A549 (cell line): Measurements from ENCODE around the gene CEACAM20. TPM values are rescaled to one million over a fixed set of nuclear protein-coding genes. Genes with fewer than 3 reads are reported as not detected.

Experiments used
- ATAC-seq, 2 experiments: fragments of 200-7000 bp in 1 of 2; fragments of >200 bp in 1 of 2; cut with Nextera tagmentation in 1 of 2; cut with Tn5 transposase in 1 of 2; 3 replicates each; pipeline versions ENCODE4 v1.8.0 to v1.9.1; 2018 to 2020; ENCODE audit warnings: mild to moderate bottlenecking in 1 of 2, moderate library complexity in 1 of 2
- CTCF ChIA-PET: fragments of 300-600 bp; sonication (Branson Sonifier 250); formaldehyde crosslinking; extraction: SDS; loops from one replicate; lab custom pipeline; 2021; ENCODE audit warnings: antibody characterized with exemption, inconsistent platforms; lab: Yijun Ruan, JAX
- POLR2A ChIA-PET: fragments of 350-600 bp; formaldehyde crosslinking; extraction: SDS; loops from one replicate; lab custom pipeline; 2021; ENCODE audit warnings: antibody characterized with exemption, inconsistent platforms; lab: Yijun Ruan, JAX
- DNase-seq, 2 experiments: peaks; one replicate each; pipeline versions ENCODE4 v3.0.0 to v3.0.0-alpha.2; 2011 to 2016; ENCODE audit warnings: low read depth in 1 of 2, low spot score in 1 of 2
- FAIRE-seq: peaks from 2 replicates; lab custom pipeline; 2011; peaks lifted over from hg19 to GRCh38; lab: Jason Lieb, UNC
- H3K27ac ChIP-seq, 2 experiments: fragments of >200 bp; sonication (Bioruptor Twin); formaldehyde crosslinking; 3 replicates each; pipeline ENCODE4 v1.5.1; 2016 to 2017
- H3K4me1 ChIP-seq: fragments of >200 bp; sonication (Bioruptor Twin); formaldehyde crosslinking; 3 replicates; pipeline ENCODE4 v1.6.1; 2016
- H3K4me2 ChIP-seq: fragments of >200 bp; sonication (Bioruptor Twin); formaldehyde crosslinking; 3 replicates; pipeline ENCODE4 v1.6.1; 2016
- H3K4me3 ChIP-seq: fragments of >200 bp; sonication (Bioruptor Twin); formaldehyde crosslinking; 3 replicates; pipeline ENCODE4 v1.5.1; 2016
- H3K9me3 ChIP-seq: fragments of >200 bp; sonication (Bioruptor Twin); formaldehyde crosslinking; 3 replicates; pipeline ENCODE4 v1.6.1; 2016
- CBX2 ChIP-seq: fragments of 200-600 bp; sonication (generic); IDR thresholded peaks from 2 replicates; pipeline ENCODE4 v1.6.1; 2016; ENCODE audit warnings: low read depth, mild to moderate bottlenecking, borderline replicate concordance
- CEBPB ChIP-seq, 2 experiments: fragments of >200 bp in 1 of 2; sonication (Bioruptor Twin) in 1 of 2; formaldehyde crosslinking in 1 of 2; IDR thresholded peaks; 2 replicates each; pipeline ENCODE4 v1.6.1; 2012 to 2016
- CHD2 ChIP-seq: fragments of 150-350 bp; IDR thresholded peaks from 2 replicates; pipeline ENCODE4 v1.6.1; 2014; ENCODE audit warnings: low read length; ENCODE audit not compliant: partially characterized antibody
- CHD4 ChIP-seq: fragments of 200-600 bp; sonication (generic); IDR thresholded peaks from 2 replicates; pipeline ENCODE4 v1.6.1; 2016; ENCODE audit warnings: antibody characterized with exemption, mild to moderate bottlenecking, borderline replicate concordance
- EHMT2 ChIP-seq: fragments of 200-600 bp; sonication (generic); IDR thresholded peaks from 2 replicates; pipeline ENCODE4 v1.6.1; 2016; ENCODE audit warnings: antibody characterized with exemption, low read depth, mild to moderate bottlenecking, moderate library complexity
- EP300 ChIP-seq, 2 experiments: fragments of >200 bp; sonication (Bioruptor Twin); formaldehyde crosslinking; IDR thresholded peaks; 2 replicates in 1 of 2; 3 replicates in 1 of 2; pipeline ENCODE4 v1.6.1; 2016 to 2017
- ESRRA ChIP-seq: fragments of 150-350 bp; IDR thresholded peaks from 2 replicates; pipeline ENCODE4 v1.6.1; 2014; ENCODE audit warnings: mild to moderate bottlenecking, low read length, borderline replicate concordance
- HDAC2 ChIP-seq: fragments of 200-600 bp; sonication (generic); IDR thresholded peaks from 2 replicates; pipeline ENCODE4 v1.6.1; 2016
- HEYL ChIP-seq: fragments of 250-450 bp; sonication (Bioruptor Pico); IDR thresholded peaks from 2 replicates; pipeline ENCODE4 v1.8.0; 2021; ENCODE audit warnings: mild to moderate bottlenecking, moderate library complexity
- HOXA7 ChIP-seq: fragments of 250-450 bp; sonication (Bioruptor Pico); IDR thresholded peaks from 2 replicates; pipeline ENCODE4 v1.5.0; 2020; ENCODE audit warnings: mild to moderate bottlenecking, moderate library complexity
- HOXB5 ChIP-seq: fragments of 250-450 bp; sonication (Bioruptor Pico); IDR thresholded peaks from 2 replicates; pipeline ENCODE4 v1.5.0; 2020; ENCODE audit warnings: mild to moderate bottlenecking, moderate library complexity
- KDM1A ChIP-seq: fragments of 200-600 bp; sonication (generic); IDR thresholded peaks from 2 replicates; pipeline ENCODE4 v1.6.1; 2016; ENCODE audit warnings: low read depth, mild to moderate bottlenecking
- MAFK ChIP-seq: fragments of 450-650 bp; IDR thresholded peaks from 2 replicates; pipeline ENCODE4 v1.6.1; 2014; ENCODE audit not compliant: partially characterized antibody
- MAZ ChIP-seq: fragments of 150-350 bp; IDR thresholded peaks from 2 replicates; pipeline ENCODE4 v1.6.1; 2014; ENCODE audit warnings: antibody characterized with exemption, low read depth, low read length, borderline replicate concordance
- PHF8 ChIP-seq: fragments of 200-600 bp; sonication (generic); IDR thresholded peaks from 2 replicates; pipeline ENCODE4 v1.6.1; 2016; ENCODE audit warnings: low read depth, mild to moderate bottlenecking, antibody characterized with exemption, moderate library complexity, borderline replicate concordance
- POLR2A ChIP-seq: IDR thresholded peaks from 2 replicates; pipeline ENCODE4 v1.6.1; 2012; ENCODE audit warnings: mild to moderate bottlenecking, low read length
- RAD21 ChIP-seq, 2 experiments: fragments of >200 bp in 1 of 2; sonication (Bioruptor Twin) in 1 of 2; formaldehyde crosslinking in 1 of 2; IDR thresholded peaks in 1 of 2; conservative IDR thresholded peaks in 1 of 2; 2 replicates in 1 of 2; 3 replicates in 1 of 2; pipeline ENCODE4 v1.6.1; 2012 to 2018; ENCODE audit warnings: inconsistent platforms in 1 of 2
- RCOR1 ChIP-seq: fragments of 150-350 bp; IDR thresholded peaks from 2 replicates; pipeline ENCODE4 v1.6.1; 2014; ENCODE audit warnings: antibody characterized with exemption, low read length, low read depth
- SREBF2 ChIP-seq: fragments of 450-650 bp; IDR thresholded peaks from 2 replicates; pipeline ENCODE4 v1.6.1; 2014; ENCODE audit warnings: mild to moderate bottlenecking, moderate library complexity
- TFCP2L1 ChIP-seq: fragments of 250-450 bp; sonication (Bioruptor Pico); IDR thresholded peaks from 2 replicates; pipeline ENCODE4 v1.5.0; 2021; ENCODE audit warnings: mild to moderate bottlenecking
- ZC3H11A ChIP-seq: fragments of 450-650 bp; IDR thresholded peaks from 2 replicates; pipeline ENCODE4 v1.6.1; 2014; ENCODE audit warnings: antibody characterized with exemption, mild to moderate bottlenecking
- ZSCAN20 ChIP-seq: fragments of 250-450 bp; sonication (Bioruptor Pico); IDR thresholded peaks from 2 replicates; pipeline ENCODE4 v1.8.0; 2022; ENCODE audit warnings: mild to moderate bottlenecking, moderate library complexity
- WGBS: methylation state at CpG from one replicate; pipeline ENCODE4 v1.1.6; 2017; ENCODE audit errors: missing lambda C conversion rate; 5-methylcytosine and 5-hydroxymethylcytosine counted together
- polyA plus RNA-seq, 4 experiments: library from polyadenylated mRNA; depleted of rRNA in 3 of 4; stranded (reverse); fragments of >200 nt; fragmentation: RNase III in 1 of 4; extraction: RNeasy Plus Mini Kit Qiagen cat#74134 plus additional on column Dnase treatment in 1 of 4; gene quantifications; 2 replicates in 3 of 4; 3 replicates in 1 of 4; pipeline ENCODE4 v1.2.3, GENCODE V29; 2011 to 2017
- TF ChIP-seq, protein P1 (sequence below): IDR thresholded peaks from 2 replicates; pipeline ENCODE4 v1.6.1; 2012
- TF ChIP-seq, protein P2 (sequence below): fragments of >200 bp; sonication (Bioruptor Twin); formaldehyde crosslinking; IDR thresholded peaks from 3 replicates; pipeline ENCODE4 v1.6.1; 2016
- TF ChIP-seq, protein P3 (sequence below): fragments of 250-450 bp; sonication (Bioruptor Pico); IDR thresholded peaks from 2 replicates; pipeline ENCODE4 v1.5.0; 2020; ENCODE audit warnings: low read depth, mild to moderate bottlenecking, moderate library complexity
- TF ChIP-seq, protein P4 (sequence below): fragments of >200 bp; sonication (Bioruptor Twin); formaldehyde crosslinking; IDR thresholded peaks from 2 replicates; pipeline ENCODE4 v1.6.1; 2016
- TF ChIP-seq, protein P5 (sequence below): fragments of 450-650 bp; IDR thresholded peaks from 2 replicates; pipeline ENCODE4 v1.6.1; 2014; ENCODE audit warnings: antibody characterized with exemption
- TF ChIP-seq, protein P6 (sequence below): fragments of 200-600 bp; sonication (generic); IDR thresholded peaks from 2 replicates; pipeline ENCODE4 v1.6.1; 2016; ENCODE audit warnings: antibody characterized with exemption, mild to moderate bottlenecking, moderate library complexity

The CEACAM20 gene
- polyA plus RNA-seq, 2 of the 4 experiments (the other 2 are of a cell fraction) = 0.08 TPM; not detected in 1

DNA sequence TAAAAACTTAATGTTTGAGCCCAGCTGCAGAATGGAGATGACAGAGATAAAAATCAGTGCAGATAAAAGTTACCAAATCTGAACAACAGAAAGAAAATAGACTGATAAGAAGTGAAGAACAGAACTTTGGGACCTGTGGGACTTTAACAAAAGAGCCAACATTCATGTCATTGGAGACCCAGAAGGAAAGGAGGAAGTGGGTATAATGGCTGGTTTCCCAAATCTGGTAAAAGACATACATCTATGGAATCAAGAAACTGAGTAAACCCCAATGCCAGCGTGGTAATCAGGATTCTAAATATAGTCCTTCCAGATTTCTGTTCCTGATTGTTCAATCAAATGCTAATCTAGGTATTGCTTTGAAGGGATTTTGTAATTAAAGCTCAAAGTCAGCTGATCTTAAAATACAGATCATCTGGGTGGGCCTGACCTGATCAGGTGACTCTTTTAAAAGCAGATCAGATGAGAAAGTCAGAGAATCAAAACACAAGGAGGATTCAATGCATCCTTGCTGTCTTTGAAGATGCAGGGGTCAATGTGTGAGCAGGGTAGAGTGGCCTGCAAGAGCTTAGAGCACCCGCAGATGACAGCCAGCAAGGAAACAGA lies 25.3 kb upstream of the CEACAM20 start:
- 58% methylated on average over 2 of the region's 2 CpGs for WGBS
- ChIA-PET POLR2A (no interaction called here), CTCF (interaction anchor here (0.6 to 1.9 kb wide), 5 partner anchors 13 to 55 kb away, joined by 3 to 11 read pairs (median 4); partner anchors contain the start of gene ZNF180)
- TF ChIP-seq PHF8 = no peak
- no peak for TF ChIP-seq CHD2
- TF ChIP-seq MAZ = no peak
- no peak for TF ChIP-seq HEYL (CRISPR knock-in tag)
- no peak for TF ChIP-seq EP300 (IDR thresholded peaks at IDR 0.05)
- TF ChIP-seq ESRRA = no peak
- no peak for TF ChIP-seq ZSCAN20 (CRISPR knock-in tag)
- TF ChIP-seq, protein P1, sequence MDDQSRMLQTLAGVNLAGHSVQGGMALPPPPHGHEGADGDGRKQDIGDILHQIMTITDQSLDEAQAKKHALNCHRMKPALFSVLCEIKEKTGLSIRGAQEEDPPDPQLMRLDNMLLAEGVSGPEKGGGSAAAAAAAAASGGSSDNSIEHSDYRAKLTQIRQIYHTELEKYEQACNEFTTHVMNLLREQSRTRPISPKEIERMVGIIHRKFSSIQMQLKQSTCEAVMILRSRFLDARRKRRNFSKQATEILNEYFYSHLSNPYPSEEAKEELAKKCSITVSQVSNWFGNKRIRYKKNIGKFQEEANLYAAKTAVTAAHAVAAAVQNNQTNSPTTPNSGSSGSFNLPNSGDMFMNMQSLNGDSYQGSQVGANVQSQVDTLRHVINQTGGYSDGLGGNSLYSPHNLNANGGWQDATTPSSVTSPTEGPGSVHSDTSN = no peak
- no peak for TF ChIP-seq POLR2A
- TF ChIP-seq CHD4 = no peak
- TF ChIP-seq RCOR1 = no peak
- no peak for TF ChIP-seq SREBF2
- no peak overlapping the region for H3K4me3 ChIP-seq
- H3K4me2 ChIP-seq = no peak overlapping the region
- ATAC-seq (no peak), FAIRE-seq (no peak), DNase-seq (no peak)
- no peaks in the 10 kb centered on the region for H3K9me3 ChIP-seq
- H3K27ac ChIP-seq = no peak overlapping the region
- H3K4me1 ChIP-seq = no peaks in the 10 kb centered on the region

DNA sequence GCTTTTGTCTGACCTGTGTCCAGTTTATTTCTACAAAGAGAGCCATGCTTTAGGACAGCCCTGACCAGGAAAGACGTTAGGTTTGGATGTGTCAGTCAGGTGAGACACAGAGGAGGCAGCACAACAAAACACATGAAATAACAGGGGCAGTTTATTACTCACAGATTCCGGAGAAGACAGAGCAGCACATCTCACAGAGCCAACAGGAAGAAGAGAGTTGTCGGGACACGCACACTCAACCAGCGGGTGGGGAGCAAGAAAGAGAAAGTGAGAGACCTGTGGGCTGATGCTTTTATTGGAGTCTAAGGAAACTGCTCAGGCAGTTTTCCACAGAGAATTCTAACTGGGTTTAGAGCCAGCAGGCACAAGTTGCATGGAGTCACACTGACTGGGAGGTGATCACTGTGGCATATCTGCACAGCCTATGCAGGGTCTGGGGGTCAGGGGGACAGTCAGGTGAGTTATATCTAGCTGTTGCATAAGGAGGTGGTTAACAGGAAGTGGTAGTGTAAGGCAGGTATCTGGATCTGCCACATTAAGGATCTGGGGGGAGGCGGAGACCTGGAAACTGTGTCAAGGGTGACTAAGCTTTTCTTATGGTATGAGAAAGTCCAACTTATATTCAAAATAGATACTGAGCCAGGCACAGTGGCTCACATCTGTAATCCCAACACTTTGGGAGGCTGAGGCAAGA lies 24.1 kb upstream of the CEACAM20 start:
- no peaks in the 10 kb centered on the region for H3K9me3 ChIP-seq
- no peaks in the 10 kb centered on the region for H3K4me1 ChIP-seq
- FAIRE-seq (no peak), ATAC-seq (peak; percentile 20 to 38; a peak in 2 of 6 replicates), DNase-seq (no peak)
- WGBS = 72% methylated on average over 6 of the region's 6 CpGs
- H3K27ac ChIP-seq = no peak overlapping the region
- H3K4me2 ChIP-seq = no peak overlapping the region
- TF ChIP-seq HOXB5 (CRISPR knock-in tag) = no peak
- TF ChIP-seq MAFK = no peak
- no peak for TF ChIP-seq PHF8
- no peak for TF ChIP-seq KDM1A
- TF ChIP-seq RAD21 (conservative IDR thresholded peaks at IDR 0.05 in 1 of 2, IDR thresholded peaks at IDR 0.05 in 1 of 2) = no peak
- TF ChIP-seq HOXA7 (CRISPR knock-in tag) = no peak
- TF ChIP-seq, protein P2, sequence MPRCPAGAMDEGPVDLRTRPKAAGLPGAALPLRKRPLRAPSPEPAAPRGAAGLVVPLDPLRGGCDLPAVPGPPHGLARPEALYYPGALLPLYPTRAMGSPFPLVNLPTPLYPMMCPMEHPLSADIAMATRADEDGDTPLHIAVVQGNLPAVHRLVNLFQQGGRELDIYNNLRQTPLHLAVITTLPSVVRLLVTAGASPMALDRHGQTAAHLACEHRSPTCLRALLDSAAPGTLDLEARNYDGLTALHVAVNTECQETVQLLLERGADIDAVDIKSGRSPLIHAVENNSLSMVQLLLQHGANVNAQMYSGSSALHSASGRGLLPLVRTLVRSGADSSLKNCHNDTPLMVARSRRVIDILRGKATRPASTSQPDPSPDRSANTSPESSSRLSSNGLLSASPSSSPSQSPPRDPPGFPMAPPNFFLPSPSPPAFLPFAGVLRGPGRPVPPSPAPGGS = no peak
- TF ChIP-seq ESRRA = no peak
- TF ChIP-seq ZC3H11A = no peak
- TF ChIP-seq, protein P3, sequence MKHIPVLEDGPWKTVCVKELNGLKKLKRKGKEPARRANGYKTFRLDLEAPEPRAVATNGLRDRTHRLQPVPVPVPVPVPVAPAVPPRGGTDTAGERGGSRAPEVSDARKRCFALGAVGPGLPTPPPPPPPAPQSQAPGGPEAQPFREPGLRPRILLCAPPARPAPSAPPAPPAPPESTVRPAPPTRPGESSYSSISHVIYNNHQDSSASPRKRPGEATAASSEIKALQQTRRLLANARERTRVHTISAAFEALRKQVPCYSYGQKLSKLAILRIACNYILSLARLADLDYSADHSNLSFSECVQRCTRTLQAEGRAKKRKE (CRISPR knock-in tag) = no peak
- no peak for TF ChIP-seq CEBPB (IDR thresholded peaks at IDR 0.05)
- no peak for TF ChIP-seq CBX2
- no peak for TF ChIP-seq TFCP2L1
- TF ChIP-seq, protein P4, sequence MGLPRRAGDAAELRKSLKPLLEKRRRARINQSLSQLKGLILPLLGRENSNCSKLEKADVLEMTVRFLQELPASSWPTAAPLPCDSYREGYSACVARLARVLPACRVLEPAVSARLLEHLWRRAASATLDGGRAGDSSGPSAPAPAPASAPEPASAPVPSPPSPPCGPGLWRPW = no peak
- TF ChIP-seq, protein P5, sequence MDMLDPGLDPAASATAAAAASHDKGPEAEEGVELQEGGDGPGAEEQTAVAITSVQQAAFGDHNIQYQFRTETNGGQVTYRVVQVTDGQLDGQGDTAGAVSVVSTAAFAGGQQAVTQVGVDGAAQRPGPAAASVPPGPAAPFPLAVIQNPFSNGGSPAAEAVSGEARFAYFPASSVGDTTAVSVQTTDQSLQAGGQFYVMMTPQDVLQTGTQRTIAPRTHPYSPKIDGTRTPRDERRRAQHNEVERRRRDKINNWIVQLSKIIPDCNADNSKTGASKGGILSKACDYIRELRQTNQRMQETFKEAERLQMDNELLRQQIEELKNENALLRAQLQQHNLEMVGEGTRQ = no peak
- no peak for TF ChIP-seq HDAC2
- no peak for TF ChIP-seq EHMT2
- TF ChIP-seq, protein P6, sequence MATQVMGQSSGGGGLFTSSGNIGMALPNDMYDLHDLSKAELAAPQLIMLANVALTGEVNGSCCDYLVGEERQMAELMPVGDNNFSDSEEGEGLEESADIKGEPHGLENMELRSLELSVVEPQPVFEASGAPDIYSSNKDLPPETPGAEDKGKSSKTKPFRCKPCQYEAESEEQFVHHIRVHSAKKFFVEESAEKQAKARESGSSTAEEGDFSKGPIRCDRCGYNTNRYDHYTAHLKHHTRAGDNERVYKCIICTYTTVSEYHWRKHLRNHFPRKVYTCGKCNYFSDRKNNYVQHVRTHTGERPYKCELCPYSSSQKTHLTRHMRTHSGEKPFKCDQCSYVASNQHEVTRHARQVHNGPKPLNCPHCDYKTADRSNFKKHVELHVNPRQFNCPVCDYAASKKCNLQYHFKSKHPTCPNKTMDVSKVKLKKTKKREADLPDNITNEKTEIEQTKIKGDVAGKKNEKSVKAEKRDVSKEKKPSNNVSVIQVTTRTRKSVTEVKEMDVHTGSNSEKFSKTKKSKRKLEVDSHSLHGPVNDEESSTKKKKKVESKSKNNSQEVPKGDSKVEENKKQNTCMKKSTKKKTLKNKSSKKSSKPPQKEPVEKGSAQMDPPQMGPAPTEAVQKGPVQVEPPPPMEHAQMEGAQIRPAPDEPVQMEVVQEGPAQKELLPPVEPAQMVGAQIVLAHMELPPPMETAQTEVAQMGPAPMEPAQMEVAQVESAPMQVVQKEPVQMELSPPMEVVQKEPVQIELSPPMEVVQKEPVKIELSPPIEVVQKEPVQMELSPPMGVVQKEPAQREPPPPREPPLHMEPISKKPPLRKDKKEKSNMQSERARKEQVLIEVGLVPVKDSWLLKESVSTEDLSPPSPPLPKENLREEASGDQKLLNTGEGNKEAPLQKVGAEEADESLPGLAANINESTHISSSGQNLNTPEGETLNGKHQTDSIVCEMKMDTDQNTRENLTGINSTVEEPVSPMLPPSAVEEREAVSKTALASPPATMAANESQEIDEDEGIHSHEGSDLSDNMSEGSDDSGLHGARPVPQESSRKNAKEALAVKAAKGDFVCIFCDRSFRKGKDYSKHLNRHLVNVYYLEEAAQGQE = no peak
- no peak overlapping the region for H3K4me3 ChIP-seq
- ChIA-PET POLR2A (no interaction called here), CTCF (interaction anchor here (0.6 to 1.9 kb wide), 4 partner anchors 12 to 37 kb away, joined by 3 to 11 read pairs (median 4); no protein-coding TSS in a partner anchor)
